Activated T-cell treated with anti-CD3 and anti-CD28 coated beads for 4 hours (primary cell): ENCODE results near the gene ZBTB7C.

Source experiments
- DNase-seq: peaks from one replicate; pipeline ENCODE4 v3.0.0-alpha.2; 2020

The ZBTB7C gene

DNA sequence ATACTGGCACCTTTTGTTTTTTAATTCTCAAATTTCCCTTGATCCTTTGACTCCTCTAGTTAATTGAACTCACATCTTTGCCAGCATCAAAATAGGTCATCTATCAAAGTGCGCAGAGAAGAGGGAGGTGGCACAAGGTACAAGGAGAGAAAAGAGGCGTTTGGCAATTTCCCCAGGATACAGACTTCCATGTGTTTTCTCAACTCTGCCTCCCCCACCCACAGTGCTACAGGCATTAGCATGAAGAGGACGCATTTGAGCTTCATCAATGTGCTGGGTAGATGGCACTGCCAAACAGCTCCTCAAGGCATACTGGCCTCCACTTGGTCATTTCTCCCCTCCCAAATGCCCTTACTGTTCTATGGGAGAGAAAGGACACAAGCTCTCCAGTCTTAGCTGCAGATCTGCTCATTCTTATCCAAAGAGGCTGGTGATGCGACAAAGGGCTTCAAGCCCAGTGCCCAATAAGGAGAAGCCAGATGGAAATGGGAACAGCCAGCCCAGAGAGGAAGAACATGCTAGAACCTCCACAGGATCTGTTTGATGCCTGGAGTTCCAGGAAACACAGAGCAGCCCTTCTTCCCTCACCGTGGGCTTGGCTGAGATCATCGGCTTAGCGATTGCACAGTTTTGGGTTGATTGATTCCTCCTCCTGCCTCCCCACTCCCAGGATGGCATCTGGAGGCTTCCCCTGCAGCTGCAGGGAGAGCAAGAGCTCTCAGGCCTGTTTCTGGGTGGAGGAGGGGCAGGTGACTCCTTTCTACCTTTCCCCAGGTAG, 334.1 kb downstream of the ZBTB7C start:
- no peak for DNase-seq

DNA sequence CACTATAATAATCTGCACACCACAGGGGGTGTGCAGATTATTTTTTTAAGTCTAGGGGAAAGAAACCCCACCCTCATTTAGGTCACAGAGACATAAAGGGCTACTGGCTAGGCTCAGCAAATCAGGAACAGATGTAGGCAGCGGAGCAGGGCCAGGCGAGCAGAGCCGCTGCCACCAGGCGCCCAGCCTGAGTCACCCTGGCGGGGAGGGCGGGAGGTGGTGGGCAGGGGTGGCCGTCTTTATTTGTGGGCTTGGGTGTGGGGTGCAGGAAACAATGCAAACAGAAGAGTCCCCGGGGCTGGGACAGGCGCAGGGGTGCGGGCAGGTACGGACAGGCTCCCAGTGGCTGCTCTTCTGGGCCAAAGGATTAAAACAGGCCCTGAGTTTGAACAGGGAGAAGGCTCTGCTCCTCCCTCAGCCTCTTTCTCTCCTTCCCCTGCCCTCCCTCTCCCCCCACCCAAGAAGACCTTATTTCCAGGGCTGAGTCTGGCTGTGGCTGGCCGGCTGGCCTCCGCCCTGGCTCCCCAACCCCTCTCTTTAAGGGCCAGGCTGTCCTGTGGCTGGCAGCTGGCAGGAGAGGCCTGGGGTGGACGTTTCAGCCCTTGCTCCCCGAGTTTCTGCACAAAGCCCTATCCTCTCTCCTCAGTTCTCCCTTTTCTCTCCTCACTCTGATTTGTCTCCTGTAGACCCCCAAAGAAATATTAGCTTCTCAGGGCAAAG, 335.8 kb downstream of the ZBTB7C start:
- no peak for DNase-seq

DNA sequence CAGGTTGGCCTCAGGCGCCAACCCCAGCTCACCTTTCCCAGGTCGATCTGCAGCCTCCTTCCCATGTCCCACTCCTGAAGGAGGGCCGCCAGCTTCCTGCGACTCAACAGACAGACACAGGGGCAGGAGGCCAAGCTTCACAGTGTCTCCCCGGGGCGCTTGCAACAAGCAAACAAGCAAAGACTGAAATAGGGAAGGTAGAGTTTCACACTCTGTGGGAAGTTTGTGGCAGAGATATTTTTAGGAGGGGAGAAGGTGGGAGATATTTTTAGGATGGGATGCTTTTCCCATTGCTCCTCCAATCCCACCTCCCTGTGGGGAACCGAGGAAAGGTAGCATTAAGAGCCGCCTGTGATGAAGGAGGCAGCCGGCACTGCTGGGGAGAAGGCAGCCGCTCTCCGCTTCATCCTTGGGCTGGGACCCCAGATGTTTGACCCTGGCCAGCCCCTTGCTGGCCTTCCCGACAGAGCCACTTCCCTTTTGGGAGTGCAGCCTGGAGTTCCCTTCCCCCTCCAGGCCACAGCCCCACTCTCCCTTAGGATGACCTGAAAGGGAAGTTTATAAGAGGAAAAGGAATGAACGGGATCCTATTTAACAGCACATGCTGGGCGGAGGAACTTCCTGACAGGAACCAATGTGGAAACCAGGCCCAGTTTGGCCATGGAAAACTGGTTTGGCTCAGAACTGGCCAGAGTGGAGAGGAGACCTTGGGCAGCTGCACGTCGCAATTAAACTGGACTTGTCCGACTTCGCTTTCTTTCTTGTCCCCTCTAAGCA, 336.6 kb downstream of the ZBTB7C start:
- no peak for DNase-seq

DNA sequence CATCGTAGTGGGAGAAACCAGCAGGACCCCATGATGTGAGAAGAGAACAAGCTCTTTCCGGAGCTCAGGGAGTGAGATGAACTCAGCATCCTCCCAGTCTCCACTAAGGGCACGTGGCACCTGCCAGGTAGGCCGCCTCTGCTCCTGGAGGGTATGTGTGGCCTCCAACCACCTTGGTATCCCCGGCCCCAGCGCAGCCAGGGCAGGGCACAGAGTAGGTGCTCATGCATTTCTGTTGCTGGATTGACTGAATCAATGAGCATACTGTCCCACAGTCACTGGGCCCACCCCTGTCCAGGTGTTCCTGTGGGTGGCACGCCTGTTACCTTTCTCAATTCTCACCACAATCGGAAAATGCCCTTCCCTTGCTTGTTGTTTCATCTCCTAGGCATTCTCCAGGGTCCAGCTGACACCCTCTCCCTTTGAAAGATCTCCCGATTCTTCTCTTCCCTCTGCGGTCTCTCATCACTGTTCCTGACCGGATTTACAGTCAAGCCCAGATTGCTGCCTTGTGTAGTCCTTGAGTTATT, 340.2 kb downstream of the ZBTB7C start:
- no peak for DNase-seq

DNA sequence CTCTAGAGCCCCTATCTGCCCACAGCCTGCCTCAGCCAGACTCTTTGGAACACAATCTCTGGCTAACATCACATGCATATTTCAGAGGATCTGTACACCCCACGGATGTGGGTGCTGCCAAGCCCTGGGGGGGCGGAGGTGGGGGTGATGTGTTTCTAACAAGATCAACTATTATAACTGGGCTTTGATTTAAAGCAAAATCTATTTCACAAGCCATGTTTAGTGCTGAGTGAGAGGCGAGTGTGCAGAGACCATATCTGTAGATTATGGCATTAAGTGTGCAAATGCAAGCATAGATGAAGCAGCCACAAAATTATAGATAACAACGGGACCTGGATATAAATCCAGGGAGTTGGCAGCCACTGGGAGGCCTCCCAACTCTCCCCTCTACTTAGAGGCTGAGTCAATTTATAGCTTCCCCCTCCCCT, 342.9 kb downstream of the ZBTB7C start:
- DNase-seq = no peak

DNA sequence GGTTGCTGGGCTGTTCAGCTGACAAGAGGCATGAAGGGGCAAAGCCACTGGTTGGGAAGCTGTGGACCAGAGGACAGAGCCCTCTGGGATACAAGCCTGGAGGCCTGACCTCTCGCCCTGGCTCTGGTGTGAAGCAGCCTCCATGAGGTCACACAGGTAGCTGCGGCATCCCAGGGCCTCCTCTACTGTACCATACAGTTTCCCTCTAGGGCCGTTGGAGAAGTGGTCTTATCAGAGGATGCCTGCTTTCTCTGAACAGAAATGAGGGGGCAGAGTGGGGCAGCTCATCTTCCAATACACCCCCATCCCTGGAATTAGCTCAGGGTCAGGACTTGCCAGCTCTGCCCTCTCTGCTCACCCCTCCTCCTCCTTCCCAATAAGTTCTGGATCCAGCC, 343.6 kb downstream of the ZBTB7C start:
- no peak for DNase-seq

DNA sequence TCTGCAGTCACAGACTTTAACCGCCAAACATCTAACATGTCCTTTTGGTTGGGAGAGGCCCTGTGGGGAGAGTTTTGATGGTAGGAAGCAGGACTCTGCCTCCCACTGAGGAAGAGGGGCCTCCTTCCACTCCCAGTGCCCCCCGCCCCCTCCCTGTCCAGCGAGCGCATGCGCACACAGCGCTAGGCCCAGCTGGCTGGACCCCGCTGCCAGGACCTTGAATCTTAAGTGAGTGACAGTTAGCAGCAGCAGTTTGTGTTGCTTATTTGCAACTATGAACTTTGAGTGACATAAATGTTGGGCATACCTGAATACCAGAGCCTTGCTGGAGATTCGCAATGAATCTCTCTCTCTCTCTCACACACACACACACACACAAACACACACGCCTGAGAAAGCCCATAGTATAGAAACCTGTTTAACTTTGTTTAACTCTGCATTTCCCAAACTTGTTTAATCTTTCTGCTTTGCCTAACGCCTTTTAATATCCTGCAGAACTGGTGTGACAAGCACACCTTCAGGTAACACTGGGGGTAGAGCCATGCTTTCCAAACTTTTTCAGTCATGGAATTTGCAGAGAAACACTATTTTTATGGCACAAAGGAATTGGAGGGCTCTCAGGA, 344.1 kb downstream of the ZBTB7C start:
- no peak for DNase-seq

DNA sequence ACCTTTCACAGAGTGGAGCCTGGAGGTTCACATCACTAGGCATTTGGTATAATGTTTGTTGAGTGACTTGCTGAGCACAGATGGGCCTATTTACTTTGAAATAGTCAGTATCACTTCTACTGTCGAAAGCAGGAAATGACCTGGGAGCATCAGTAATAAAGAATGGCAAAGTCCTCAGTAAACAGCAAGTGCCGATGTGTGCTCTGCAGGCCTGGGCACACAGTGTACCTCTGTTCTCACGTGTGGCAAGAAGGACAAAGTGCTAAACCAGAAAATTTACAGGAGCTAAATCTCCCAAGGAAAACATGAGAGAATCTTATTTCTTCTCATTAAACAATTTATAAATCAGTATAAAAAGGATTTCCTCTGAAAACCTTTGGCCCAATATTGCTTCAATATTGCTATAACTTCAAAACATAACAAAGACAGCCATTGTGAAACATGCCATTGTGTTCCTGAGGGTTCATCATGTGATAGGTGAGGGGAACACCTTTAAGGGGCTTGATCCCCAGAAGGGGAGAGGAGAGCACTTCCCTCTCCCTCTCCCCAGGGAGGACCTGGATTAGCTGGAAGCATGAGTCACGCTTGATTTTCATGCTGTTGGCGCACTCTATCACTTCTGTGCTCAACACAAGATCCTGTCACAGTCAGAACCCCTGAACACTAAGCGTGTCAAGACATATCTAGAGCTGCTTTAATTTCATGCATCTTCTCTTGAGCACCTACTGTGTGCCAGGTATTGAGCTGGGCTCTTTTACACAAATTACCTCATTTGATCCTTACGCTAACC, 347.2 kb downstream of the ZBTB7C start:
- no peak for DNase-seq

DNA sequence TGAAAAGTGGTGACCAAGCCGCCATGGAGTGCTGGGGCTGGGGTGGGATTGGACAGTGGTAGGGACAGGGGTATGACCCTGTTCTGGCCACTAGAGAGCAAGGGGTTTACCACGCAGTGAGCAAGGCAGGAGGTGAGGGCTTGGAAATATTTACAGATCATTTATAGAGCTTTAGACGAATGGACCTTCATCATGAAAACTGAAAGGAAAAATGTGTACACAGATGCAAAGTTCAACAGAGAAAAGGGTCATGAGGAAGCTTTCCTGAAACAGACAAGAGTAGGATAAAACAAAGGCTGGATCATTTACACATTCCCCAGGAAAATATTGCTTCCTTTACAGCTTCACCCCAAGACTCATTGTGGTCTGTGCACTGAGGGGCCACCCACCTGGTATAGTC, 348.2 kb downstream of the ZBTB7C start:
- DNase-seq = no peak

DNA sequence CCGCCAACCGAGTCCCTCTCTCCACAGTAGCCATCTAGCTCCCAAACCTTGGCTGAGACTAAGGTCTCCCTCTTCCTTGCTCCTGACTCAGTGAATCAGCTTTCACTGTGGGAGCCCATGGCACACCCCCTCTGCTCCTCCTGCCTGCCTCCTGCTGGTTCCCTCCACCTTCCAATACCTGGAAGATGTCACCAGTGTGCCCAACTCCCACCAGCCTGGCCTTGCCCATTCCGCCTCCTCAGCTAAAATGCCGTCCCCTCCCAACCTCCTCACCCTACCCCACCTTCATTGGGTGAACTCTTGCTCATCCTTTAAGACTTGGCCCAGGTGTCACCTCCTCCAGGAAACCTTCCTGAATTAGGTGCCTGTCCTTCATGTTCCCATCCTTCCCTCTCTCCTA, 348.8 kb downstream of the ZBTB7C start:
- no peak for DNase-seq

DNA sequence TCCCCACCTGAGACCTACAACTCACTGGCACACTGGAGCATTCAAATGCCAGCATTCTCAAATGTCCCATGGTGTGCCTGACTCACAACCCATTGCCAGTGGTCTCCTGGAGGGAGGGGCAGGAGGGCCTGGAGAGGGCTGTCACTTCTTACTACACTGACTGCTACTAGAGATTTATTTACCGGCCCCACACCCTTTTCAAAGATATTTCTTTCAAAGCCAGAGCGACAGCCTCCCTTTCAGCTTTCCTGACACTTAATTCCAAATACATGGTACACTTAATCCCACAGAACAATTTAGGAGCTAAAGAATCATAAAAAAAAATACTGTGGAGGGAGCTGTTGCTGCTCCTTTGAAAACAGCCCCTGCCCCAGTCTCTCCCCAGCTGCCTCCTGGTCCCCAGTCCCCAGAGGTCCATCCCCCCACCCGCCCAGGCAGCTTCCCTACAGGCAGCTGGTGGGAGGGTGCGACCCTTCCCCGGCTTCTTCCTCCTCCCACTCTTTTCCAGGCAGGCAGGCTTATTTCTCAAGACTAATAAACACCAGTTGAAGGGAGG, 349.6 kb downstream of the ZBTB7C start:
- no peak for DNase-seq

DNA sequence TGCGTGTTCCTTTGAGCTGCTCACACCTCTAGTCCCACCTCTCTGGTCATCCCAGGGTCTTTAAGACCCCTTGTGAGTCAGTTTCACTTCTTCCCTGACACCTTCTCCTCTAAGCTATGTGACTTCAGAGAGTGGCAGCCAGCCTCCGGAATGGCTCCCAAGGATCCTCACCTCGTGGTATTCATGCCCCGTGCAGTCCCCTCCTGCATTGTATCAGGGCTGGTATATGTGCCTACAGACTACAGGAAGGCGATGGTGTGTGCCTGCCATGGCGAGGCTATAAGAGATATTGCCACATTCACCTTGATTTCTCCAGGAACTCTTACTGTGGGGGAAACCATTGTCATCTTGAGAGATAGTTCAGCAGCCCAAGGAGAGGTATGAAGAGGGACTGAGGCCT, 350.7 kb downstream of the ZBTB7C start:
- no peak for DNase-seq

DNA sequence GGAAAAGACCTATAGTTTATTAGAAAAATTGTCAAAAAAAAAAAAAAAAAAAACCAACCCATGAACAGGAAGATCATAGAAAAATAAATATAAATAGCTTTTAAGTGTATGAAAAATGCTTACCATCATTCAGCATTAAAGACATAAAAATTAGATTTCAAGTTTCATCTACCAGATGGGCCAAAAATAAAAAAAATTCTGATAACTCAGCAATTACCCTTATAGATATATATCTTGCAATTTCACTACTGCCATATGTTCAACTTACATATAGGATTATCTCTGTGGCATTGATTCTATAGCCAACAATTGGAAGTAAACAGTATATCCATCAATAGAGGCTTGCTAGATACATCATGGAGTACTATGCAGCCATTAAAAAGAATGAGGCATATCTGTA, 352.2 kb downstream of the ZBTB7C start:
- no peak for DNase-seq

DNA sequence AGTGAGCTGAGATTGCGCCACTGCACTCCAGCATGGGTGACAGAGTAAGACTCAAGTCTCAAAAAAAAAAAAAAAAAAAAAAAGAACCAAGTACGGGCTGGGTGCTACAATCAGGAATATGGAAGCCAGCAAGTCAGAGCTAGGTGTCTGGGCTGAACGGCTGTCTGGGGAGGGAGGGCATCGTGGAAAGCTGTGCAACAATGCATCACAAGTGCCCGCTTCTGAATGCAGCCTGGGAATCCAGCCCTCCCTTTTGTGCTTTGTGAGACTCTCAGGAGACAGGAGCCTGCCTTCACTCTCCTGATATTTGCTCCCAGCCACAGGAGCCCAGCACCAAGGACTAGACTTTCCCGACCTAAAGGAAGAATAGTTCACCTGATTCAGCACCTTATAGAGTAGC, 353.8 kb downstream of the ZBTB7C start:
- DNase-seq = no peak

DNA sequence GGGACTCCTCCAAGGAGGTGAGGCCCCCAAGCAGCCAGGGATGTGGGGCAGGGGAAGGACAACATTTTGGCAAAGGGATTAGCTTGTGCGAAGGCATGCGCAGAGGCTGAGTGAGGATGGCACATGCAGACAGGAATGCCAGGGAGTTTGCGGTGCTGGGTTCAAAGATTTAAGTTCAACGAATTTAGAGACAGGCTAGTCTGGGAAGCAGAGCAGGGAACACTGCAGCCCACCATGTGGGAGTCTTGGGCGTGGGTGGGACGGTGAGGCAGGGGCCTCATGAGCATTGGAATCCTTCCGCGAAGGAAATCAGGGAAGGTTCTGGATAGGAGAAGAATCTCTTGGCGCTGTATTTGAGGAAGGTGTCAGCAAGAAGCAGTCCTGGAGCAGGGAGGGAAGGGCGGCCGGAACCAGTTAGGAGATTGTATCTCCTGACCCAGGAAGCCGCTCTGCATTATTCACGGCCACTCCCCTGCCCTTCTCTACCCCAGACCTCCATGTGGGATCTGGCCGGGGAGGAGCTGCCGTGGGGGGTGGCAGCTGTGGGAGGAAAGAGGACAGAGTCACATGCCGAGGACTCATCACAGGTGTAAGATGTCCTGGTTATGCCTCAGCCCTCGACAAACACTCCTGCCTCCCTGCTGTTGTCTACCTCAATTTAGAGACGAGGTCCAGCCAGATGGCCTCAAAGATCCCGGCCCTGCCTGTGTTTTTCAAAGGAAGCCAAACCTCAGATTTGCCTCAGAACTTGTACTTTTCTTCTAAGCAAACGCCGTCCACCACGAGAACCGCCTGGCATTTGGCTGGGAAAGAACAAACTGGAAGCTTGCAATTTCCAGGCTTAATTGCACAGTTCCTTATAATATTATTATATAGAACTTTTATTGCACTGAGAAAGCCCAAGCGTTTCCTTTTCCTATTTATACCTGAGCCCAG, 355.0 kb downstream of the ZBTB7C start:
- DNase-seq = no peak

DNA sequence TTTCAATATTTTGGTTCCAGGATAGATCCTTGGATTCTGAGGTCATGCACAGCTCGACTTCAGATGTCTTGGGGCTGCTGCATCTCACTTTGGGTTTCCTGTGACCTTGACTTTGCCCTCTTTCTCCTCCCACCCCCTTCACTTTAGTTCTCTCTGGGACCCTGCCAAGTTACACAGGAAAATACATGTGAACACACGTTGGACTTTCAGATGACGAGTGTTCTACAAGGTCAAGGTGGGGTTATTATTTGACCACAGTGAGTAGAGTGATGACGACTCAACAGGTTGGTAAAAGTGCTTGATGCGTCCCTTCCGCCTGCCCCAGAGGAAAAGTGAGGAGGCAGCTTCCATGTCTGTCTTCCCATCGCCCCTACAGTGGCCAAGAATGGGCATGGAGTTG, 356.3 kb downstream of the ZBTB7C start:
- no peak for DNase-seq

DNA sequence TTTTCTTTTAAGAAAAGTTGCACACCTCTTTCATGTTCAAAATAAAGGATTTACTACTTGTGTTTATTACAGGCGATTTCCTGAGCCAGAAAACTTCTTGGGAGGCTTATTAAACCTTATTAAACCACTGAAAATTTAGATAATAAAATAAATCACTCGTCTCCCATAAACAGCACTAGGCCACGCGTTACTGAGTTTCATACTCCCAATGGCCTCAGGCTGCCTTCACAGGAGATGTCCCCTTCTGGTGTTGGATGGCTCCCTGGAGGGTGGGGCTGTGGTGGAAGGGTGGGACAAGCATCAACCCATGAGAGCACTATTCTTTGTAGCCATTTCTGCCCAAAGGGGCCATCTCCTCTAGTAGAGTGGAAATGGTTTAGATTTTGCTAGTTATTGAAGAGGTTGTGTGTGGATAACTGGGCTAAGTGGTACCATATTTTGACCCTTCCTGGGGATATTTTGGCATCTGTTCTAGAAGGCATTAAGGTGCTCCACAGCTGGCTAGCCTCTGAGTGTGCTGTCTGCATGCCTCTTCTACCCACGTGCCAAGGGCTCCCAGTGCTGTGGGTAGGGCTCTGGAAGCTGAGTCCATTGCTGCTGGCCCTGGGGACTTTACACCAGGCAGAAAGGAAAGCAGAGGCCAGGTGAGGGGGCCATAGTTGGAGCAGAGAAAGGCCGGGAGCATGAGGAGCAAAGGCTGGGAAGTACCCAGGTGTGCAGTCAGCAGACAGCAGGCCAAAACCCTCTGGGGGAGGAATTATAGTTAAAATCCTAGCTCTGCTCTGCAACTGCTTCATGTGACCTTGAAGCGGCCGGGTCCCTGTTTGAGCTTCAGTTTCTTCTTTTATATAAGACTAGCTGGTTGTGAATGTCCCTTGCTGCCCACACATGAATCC, 357.0 kb downstream of the ZBTB7C start:
- DNase-seq = no peak

DNA sequence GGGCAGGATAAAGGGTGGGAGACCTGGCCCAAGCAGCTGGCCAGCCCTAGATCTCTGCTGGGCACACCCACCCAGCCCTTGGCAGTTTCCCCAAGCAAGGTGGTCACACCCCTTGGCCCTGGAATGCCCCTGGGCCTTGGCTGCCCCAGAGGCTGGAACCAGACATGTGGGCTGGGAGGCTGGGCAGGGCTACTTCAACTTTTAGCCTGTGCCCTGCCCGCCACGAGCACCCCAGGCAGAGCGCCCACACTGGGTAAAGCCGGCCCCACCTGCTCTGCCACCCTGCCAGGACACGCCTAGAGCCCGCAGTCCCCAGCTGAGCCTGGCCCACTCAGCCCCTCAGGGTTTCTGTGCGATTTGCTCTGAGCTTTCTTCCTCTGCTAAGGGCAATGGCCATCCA, 359.0 kb downstream of the ZBTB7C start:
- DNase-seq = no peak

DNA sequence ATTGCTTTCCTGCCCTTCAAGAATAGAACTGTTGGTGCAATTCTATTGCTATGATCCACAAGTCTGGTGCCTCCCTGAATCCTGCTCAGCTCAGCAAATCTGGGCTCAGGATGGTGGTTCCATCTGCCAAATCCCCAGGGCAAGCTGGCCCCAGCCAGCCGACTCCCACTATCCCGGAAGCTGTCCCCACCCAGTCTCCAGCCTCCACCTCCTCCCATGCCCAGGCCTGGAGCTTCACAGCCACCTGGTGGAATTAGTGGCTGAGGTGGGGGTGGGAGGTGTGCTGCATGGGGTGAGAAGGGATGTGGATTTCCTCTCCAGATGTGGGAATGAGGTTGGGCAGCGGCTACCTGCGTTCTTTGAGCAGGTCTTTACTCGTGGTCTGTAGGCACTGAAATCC, 359.4 kb downstream of the ZBTB7C start:
- DNase-seq = no peak

DNA sequence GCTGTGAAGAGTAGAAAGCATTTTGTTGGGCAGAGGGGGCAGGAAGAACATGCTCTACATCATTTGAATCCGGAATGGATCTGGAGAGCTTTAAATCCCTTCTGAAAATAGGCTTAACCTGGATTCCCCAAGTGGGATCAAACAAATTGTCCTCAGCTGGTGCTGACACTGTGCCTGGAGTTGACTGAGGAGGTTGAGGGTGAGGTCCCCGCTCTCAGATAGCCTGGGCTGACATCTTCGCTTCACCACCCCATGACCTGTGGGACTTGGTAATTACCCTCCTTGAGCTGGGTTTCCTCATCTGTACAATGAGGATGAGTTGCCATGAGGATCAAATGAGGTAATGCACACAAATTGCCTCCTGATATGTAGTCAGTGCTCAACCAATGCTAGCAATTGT, 360.9 kb downstream of the ZBTB7C start:
- no peak for DNase-seq
